Vagina (tissue), 2 donors: Measurements from ENCODE around the gene AFAP1L1.

ENCODE experiments used
- POLR2A ChIP-seq, 2 donors: fragments of 450-650 bp; IDR thresholded peaks; one replicate each; pipeline ENCODE4 v1.6.1; 2017; ENCODE audit warnings: antibody characterized with exemption in 2 of 2, mild to moderate bottlenecking in 2 of 2, moderate library complexity in 2 of 2
- POLR2AphosphoS5 ChIP-seq, 2 donors: sonication (generic); formaldehyde crosslinking; IDR thresholded peaks; one replicate each; pipeline ENCODE4 v1.9.0; 2017; ENCODE audit warnings: antibody characterized with exemption in 2 of 2, mild to moderate bottlenecking in 2 of 2, low read depth in 1 of 2; ENCODE audit not compliant: insufficient read depth in 1 of 2
- TF ChIP-seq, protein P1 (sequence below), 3 experiments: fragments of 450-650 bp in 2 of 3; fragments of 200-600 bp in 1 of 3; sonication (generic) in 1 of 3; IDR thresholded peaks; one replicate each; pipeline ENCODE4 v1.5.1; 2017 to 2019; ENCODE audit warnings: antibody characterized with exemption in 3 of 3, mild to moderate bottlenecking in 2 of 3, moderate library complexity in 2 of 3

DNA sequence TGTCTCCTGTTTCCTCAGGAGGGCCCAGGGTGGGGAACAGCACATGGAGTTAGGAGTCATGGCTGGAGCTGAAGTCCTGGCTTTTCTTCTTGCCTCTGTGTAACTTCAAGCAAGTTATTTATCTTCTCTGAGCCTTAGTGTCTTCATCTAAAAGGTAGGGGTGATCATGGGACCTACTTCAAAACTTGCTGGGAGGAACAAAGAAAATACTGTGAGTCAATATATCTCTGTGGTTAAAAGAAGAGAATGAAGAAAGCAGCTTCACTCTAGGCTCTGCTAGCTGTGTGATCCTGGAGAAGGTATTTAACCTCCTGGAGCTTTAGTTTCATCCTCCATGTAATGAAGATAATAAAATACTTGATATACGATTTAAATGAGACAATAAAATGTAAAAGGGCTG is 26.5 kb downstream of the AFAP1L1 start:
- TF ChIP-seq, protein P1, sequence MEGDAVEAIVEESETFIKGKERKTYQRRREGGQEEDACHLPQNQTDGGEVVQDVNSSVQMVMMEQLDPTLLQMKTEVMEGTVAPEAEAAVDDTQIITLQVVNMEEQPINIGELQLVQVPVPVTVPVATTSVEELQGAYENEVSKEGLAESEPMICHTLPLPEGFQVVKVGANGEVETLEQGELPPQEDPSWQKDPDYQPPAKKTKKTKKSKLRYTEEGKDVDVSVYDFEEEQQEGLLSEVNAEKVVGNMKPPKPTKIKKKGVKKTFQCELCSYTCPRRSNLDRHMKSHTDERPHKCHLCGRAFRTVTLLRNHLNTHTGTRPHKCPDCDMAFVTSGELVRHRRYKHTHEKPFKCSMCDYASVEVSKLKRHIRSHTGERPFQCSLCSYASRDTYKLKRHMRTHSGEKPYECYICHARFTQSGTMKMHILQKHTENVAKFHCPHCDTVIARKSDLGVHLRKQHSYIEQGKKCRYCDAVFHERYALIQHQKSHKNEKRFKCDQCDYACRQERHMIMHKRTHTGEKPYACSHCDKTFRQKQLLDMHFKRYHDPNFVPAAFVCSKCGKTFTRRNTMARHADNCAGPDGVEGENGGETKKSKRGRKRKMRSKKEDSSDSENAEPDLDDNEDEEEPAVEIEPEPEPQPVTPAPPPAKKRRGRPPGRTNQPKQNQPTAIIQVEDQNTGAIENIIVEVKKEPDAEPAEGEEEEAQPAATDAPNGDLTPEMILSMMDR (IDR thresholded peaks at IDR 0.05), result no peak
- TF ChIP-seq POLR2A (IDR thresholded peaks at IDR 0.05), result no peak
- TF ChIP-seq POLR2AphosphoS5 (IDR thresholded peaks at IDR 0.05; ENCODE audit: insufficient read depth in 1 of 2, low read depth in 1 of 2), result no peak
